DOHH2 (cell line): ENCODE results near the gene GPX1.

Experiments
- EZH2phosphoT487 ChIP-seq: fragments of 200-600 bp; sonication (generic); IDR thresholded peaks from 2 replicates; pipeline ENCODE4 v1.6.1; 2017; ENCODE audit warnings: borderline replicate concordance, mild to moderate bottlenecking, antibody characterized with exemption, low read length, moderate library complexity, mixed read lengths
- TF ChIP-seq, protein P1 (sequence below): fragments of 200-600 bp; sonication (generic); IDR thresholded peaks from one replicate; pipeline ENCODE4 v1.5.1; 2014; ENCODE audit warnings: antibody characterized with exemption, mild to moderate bottlenecking, low read depth, low read length; ENCODE audit not compliant: poor library complexity, severe bottlenecking

DNA sequence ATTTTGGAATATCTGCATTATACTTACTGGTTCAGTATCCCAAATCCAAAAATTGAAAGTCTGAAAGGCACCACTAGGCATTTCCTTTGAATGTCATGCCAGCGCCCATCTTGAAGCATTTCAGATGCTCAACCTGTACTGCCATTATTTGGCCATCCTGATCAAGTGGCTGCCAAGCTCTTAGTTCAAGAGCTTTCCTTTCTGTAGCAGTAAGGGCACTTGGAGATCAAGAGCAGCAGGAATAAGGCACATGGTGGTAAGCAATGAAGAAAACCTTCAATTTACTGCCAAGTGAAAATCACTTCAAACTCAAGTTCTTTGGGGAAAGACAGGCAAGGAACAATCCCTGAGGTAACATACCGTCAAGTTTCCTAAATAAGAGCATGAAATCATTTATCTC is 43.6 kb upstream of the GPX1 start:
- TF ChIP-seq, protein P1, sequence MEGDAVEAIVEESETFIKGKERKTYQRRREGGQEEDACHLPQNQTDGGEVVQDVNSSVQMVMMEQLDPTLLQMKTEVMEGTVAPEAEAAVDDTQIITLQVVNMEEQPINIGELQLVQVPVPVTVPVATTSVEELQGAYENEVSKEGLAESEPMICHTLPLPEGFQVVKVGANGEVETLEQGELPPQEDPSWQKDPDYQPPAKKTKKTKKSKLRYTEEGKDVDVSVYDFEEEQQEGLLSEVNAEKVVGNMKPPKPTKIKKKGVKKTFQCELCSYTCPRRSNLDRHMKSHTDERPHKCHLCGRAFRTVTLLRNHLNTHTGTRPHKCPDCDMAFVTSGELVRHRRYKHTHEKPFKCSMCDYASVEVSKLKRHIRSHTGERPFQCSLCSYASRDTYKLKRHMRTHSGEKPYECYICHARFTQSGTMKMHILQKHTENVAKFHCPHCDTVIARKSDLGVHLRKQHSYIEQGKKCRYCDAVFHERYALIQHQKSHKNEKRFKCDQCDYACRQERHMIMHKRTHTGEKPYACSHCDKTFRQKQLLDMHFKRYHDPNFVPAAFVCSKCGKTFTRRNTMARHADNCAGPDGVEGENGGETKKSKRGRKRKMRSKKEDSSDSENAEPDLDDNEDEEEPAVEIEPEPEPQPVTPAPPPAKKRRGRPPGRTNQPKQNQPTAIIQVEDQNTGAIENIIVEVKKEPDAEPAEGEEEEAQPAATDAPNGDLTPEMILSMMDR = no peak
- no peak for TF ChIP-seq EZH2phosphoT487
